HepG2 (cell line): ENCODE results near the gene RORB. TPM values are rescaled to one million over a fixed set of nuclear protein-coding genes. Genes with fewer than 3 reads are reported as not detected.

Experiments used
- ATAC-seq: fragments of 200-7000 bp; cut with Tn5 transposase; 3 replicates; pipeline ENCODE4 v1.9.1; 2020; ENCODE audit warnings: mild to moderate bottlenecking, moderate library complexity
- BruUV-seq: library from RNA; stranded (reverse); fragments of 400-500 nt; replicated peaks from 2 replicates; lab custom pipeline; 2021; lab: Mats Ljungman, UMichigan
- CTCF ChIA-PET: fragments of 300-600 bp; formaldehyde crosslinking; extraction: SDS; loops from one replicate; lab custom pipeline; 2021; ENCODE audit warnings: low total read pairs, inconsistent platforms, low intra/inter-chr PET ratio; lab: Yijun Ruan, JAX
- POLR2A ChIA-PET: fragments of 350-600 bp; sonication (Branson Sonifier 250); formaldehyde crosslinking; loops from one replicate; lab custom pipeline; 2020; ENCODE audit warnings: antibody characterized with exemption, inconsistent platforms; lab: Yijun Ruan, JAX
- DNase-seq: peaks from one replicate; pipeline ENCODE4 v3.0.0-alpha.2; 2015; ENCODE audit warnings: low spot score
- FAIRE-seq: peaks from 3 replicates; lab custom pipeline; 2011; peaks lifted over from hg19 to GRCh38; lab: Jason Lieb, UNC
- H2AFZ ChIP-seq: one replicate; pipeline ENCODE4 v1.6.1; 2011; ENCODE audit warnings: low read length, inconsistent platforms
- H3K27ac ChIP-seq: fragments of 300-600 bp; 3 replicates; pipeline ENCODE4 v1.8.0; 2011; ENCODE audit warnings: mixed run types, mild to moderate bottlenecking, mixed read lengths, low read length, inconsistent platforms; ENCODE audit not compliant: insufficient read depth; ENCODE audit errors: extremely low read length
- H3K27me3 ChIP-seq, 2 experiments: fragments of 200-600 bp in 1 of 2; 2 replicates in 1 of 2; 3 replicates in 1 of 2; pipeline versions ENCODE4 v1.6.0 to v1.8.0; 2011; ENCODE audit warnings: low read length in 2 of 2, mild to moderate bottlenecking in 2 of 2, moderate library complexity in 2 of 2, inconsistent platforms in 1 of 2; ENCODE audit not compliant: insufficient read depth in 2 of 2, control insufficient read depth in 1 of 2
- H3K36me3 ChIP-seq, 2 experiments: fragments of 200-600 bp in 1 of 2; replicated peaks in 1 of 2; 2 replicates in 1 of 2; 3 replicates in 1 of 2; pipeline versions ENCODE4 v1.5.1 to v1.8.0; 2011; ENCODE audit warnings: low read length in 2 of 2, inconsistent platforms in 1 of 2; ENCODE audit not compliant: insufficient read depth in 2 of 2, control insufficient read depth in 1 of 2
- H3K4me1 ChIP-seq: 2 replicates; pipeline ENCODE4 v1.5.1; 2012; ENCODE audit warnings: low read length, inconsistent platforms; ENCODE audit not compliant: insufficient read depth
- H3K4me2 ChIP-seq: 2 replicates; pipeline ENCODE4 v1.6.0; 2011; ENCODE audit warnings: low read depth, low read length, inconsistent platforms
- H3K4me3 ChIP-seq, 3 experiments: fragments of 200-600 bp in 1 of 3; sonication (generic), shearing (Covaris generic) in 1 of 3; replicated peaks in 1 of 3; 2 replicates each; pipeline ENCODE4 v1.5.1; 2011 to 2016; ENCODE audit warnings: low read length in 3 of 3, inconsistent platforms in 2 of 3, low read depth in 2 of 3, mild to moderate bottlenecking in 2 of 3, control low read depth in 1 of 3, mixed read lengths in 1 of 3; ENCODE audit not compliant: insufficient read depth in 1 of 3
- H3K79me2 ChIP-seq: one replicate; pipeline ENCODE4 v1.6.1; 2011; ENCODE audit warnings: low read length, inconsistent platforms; ENCODE audit not compliant: insufficient read depth
- H3K9ac ChIP-seq: 2 replicates; pipeline ENCODE4 v1.6.0; 2011; ENCODE audit warnings: mild to moderate bottlenecking, low read depth, low read length, inconsistent platforms; ENCODE audit not compliant: insufficient read depth
- H3K9me3 ChIP-seq: 2 replicates; pipeline ENCODE4 v1.5.1; 2012; ENCODE audit warnings: mild to moderate bottlenecking, low read length
- H4K20me1 ChIP-seq: 2 replicates; pipeline ENCODE4 v1.6.0; 2011; ENCODE audit warnings: inconsistent platforms, mild to moderate bottlenecking, low read length, moderate library complexity; ENCODE audit not compliant: insufficient read depth
- CHD4 ChIP-seq: fragments of 200-600 bp; sonication (generic); IDR thresholded peaks from 2 replicates; pipeline ENCODE4 v1.7.0; 2017; ENCODE audit warnings: mild to moderate bottlenecking, low read length, borderline replicate concordance
- DDIT3 ChIP-seq: sonication (generic); formaldehyde crosslinking; IDR thresholded peaks from 2 replicates; pipeline ENCODE4 v1.4.0; 2020; ENCODE audit warnings: mild to moderate bottlenecking, missing genetic modification reagents
- E2F1 ChIP-seq: sonication (generic); formaldehyde crosslinking; IDR thresholded peaks from 2 replicates; pipeline ENCODE4 v1.5.0; 2020; ENCODE audit warnings: missing genetic modification reagents
- HNRNPLL ChIP-seq: fragments of 200-400 bp; formaldehyde crosslinking; IDR thresholded peaks from 2 replicates; pipeline ENCODE4 v1.6.1; 2017; ENCODE audit warnings: mild to moderate bottlenecking, low read depth, low read length; ENCODE audit not compliant: poor library complexity, severe bottlenecking
- NCOA1 ChIP-seq: sonication (generic); formaldehyde crosslinking; IDR thresholded peaks from 2 replicates; pipeline ENCODE4 v1.9.0; 2021; ENCODE audit warnings: missing genetic modification reagents
- POLR2AphosphoS2 ChIP-seq: IDR thresholded peaks from 2 replicates; pipeline ENCODE4 v1.6.1; 2011; ENCODE audit warnings: low read depth, low read length, improper control_type of control experiment
- RARG ChIP-seq: sonication (generic); formaldehyde crosslinking; IDR thresholded peaks from 2 replicates; pipeline ENCODE4 v1.4.0; 2020; ENCODE audit warnings: low read depth, mild to moderate bottlenecking, missing genetic modification reagents
- SIN3B ChIP-seq: fragments of 150-350 bp; IDR thresholded peaks from 2 replicates; pipeline ENCODE4 v1.6.1; 2014; ENCODE audit warnings: low read length
- TSC22D2 ChIP-seq: sonication (generic); formaldehyde crosslinking; IDR thresholded peaks from 2 replicates; pipeline ENCODE4 v1.5.1; 2020; ENCODE audit warnings: missing genetic modification reagents, mild to moderate bottlenecking, borderline replicate concordance
- ZFP62 ChIP-seq: sonication (generic); formaldehyde crosslinking; IDR thresholded peaks from 2 replicates; pipeline ENCODE4 v1.4.0; 2020; ENCODE audit warnings: missing genetic modification reagents
- ZGPAT ChIP-seq: IDR thresholded peaks from 2 replicates; pipeline ENCODE4 v1.6.1; 2016; ENCODE audit warnings: mild to moderate bottlenecking
- ZNF652 ChIP-seq: IDR thresholded peaks from 2 replicates; pipeline ENCODE4 v1.6.1; 2016; ENCODE audit warnings: low read depth, borderline replicate concordance
- ZNF678 ChIP-seq: sonication (generic); formaldehyde crosslinking; IDR thresholded peaks from 2 replicates; pipeline ENCODE4 v1.4.0; 2020; ENCODE audit warnings: mild to moderate bottlenecking, missing genetic modification reagents
- whole genome bisulfite sequencing: methylation state at CpG from one replicate; pipeline ENCODE4 v1.1.6; 2017; ENCODE audit warnings: low lambda C conversion rate; 5-methylcytosine and 5-hydroxymethylcytosine counted together
- in situ Hi-C: cut with HindIII; loops from 2 replicates; pipeline ENCODE4 v1.10.0; 2017; ENCODE audit warnings: low pct_unique_long_range_greater_than_20kb; ENCODE audit not compliant: extremely low pct_ligation_motif_present
- intact Hi-C: fragments of 100-400 bp; cut with micrococcal nuclease; formaldehyde crosslinking; loops from one replicate; pipeline ENCODE4 v1.10.0; 2022; ENCODE audit not compliant: unreplicated experiment
- polyA plus RNA-seq, 8 experiments: library from polyadenylated mRNA; depleted of rRNA in 3 of 8; stranded (reverse) in 7 of 8; unstranded in 1 of 8; fragments of >200 nt; fragmentation: Illumina TruSeq in 4 of 8; extraction: Trizol in 4 of 8; gene quantifications; 2 replicates each; pipeline versions ENCODE4 v1.2.1 to v1.2.3, GENCODE V29; 2011 to 2016; ENCODE audit warnings: low read depth in 4 of 8, missing spikeins in 1 of 8, mixed read lengths in 1 of 8; ENCODE audit not compliant: insufficient read depth in 1 of 8
- total RNA-seq, 5 experiments: library from RNA; depleted of rRNA; stranded (reverse); fragments of >200 nt; fragmentation: Illumina TruSeq; extraction: Trizol; gene quantifications; 2 replicates each; pipeline ENCODE4 v1.2.3, GENCODE V29; 2016; ENCODE audit warnings: low read depth in 1 of 5

Gene RORB
- total and polyA plus RNA-seq, 2 of the 13 experiments (the other 11 are each of a cell fraction or from before 2014, with no cell fraction given): not detected

- BruUV-seq: no TSS peak
- WGBS: 92% methylated on average over 1 of the region's 1 CpG
- Histone ChIP-seq H3K27me3 (no peaks in the 10 kb centered on the region), H4K20me1 (no peaks in the 10 kb centered on the region), H2AFZ (no peak overlapping the region), H3K4me1 (no peaks in the 10 kb centered on the region)
- in situ Hi-C loops: no loop called here
- TF ChIP-seq ZNF678 (CRISPR knock-in tag) (no peak), CHD4 (no peak), ZNF652 (CRISPR knock-in tag) (no peak), NCOA1 (CRISPR knock-in tag) (no peak), ZFP62 (CRISPR knock-in tag) (no peak), E2F1 (CRISPR knock-in tag) (no peak), SIN3B (no peak), ZGPAT (CRISPR knock-in tag) (no peak), POLR2AphosphoS2 (no peak), RARG (CRISPR knock-in tag) (no peak), TSC22D2 (CRISPR knock-in tag) (no peak), HNRNPLL (no peak), DDIT3 (CRISPR knock-in tag) (no peak)
- TF ChIP-seq, all 625 proteins: peak for 0
- ATAC-seq (no peak), DNase-seq (no peak), FAIRE-seq (no peak)
- Histone ChIP-seq H3K9ac (no peak overlapping the region), H3K79me2 (no peaks in the 10 kb centered on the region), H3K4me2 (no peak overlapping the region), H3K4me3 (no peak overlapping the region), H3K36me3 (no peaks in the 10 kb centered on the region), H3K9me3 (no peaks in the 10 kb centered on the region), H3K27ac (no peak overlapping the region)
- ChIA-PET CTCF (no interaction called here), POLR2A (no interaction called here)
- intact Hi-C loops: loop anchor here (5.0 kb wide), 1 partner anchor 1060 kb away; no protein-coding TSS in a partner anchor
Measured at GRCh38 chr9:74742191-74742790, 245.2 kb downstream of the RORB start.
